Tibial nerve (tissue), 4 donors: ENCODE results near the gene TM4SF18. TPM values are rescaled to one million over a fixed set of nuclear protein-coding genes. Genes with fewer than 3 reads are reported as not detected.

Source experiments
- DNase-seq, 2 donors: peaks; one replicate each; pipeline ENCODE4 v3.0.0-alpha.2; 2019; ENCODE audit warnings: low spot score in 2 of 2
- H3K27ac ChIP-seq, 4 donors: fragments of 200-600 bp; sonication (generic) in 3 of 4; one replicate each; pipeline ENCODE4 v1.5.1; 2017 to 2019; ENCODE audit warnings: mild to moderate bottlenecking in 1 of 4
- H3K27me3 ChIP-seq, 2 donors: fragments of 200-600 bp; sonication (generic) in 1 of 2; one replicate each; pipeline versions ENCODE4 v1.5.1 to v1.6.0; 2017 to 2019
- H3K36me3 ChIP-seq, 3 donors: fragments of 200-600 bp; sonication (generic); one replicate each; pipeline ENCODE4 v1.5.1; 2018 to 2019
- H3K4me1 ChIP-seq, 4 donors: fragments of 200-600 bp; sonication (generic) in 3 of 4; one replicate each; pipeline ENCODE4 v1.5.1; 2017 to 2019
- H3K4me3 ChIP-seq, 4 donors: fragments of 200-600 bp; sonication (generic) in 3 of 4; one replicate each; pipeline ENCODE4 v1.5.1; 2017 to 2019; ENCODE audit warnings: mild to moderate bottlenecking in 1 of 4, moderate library complexity in 1 of 4
- H3K9me3 ChIP-seq, 4 donors: fragments of 200-600 bp; sonication (generic) in 3 of 4; one replicate each; pipeline ENCODE4 v1.5.1; 2017 to 2019
- CTCF ChIP-seq, 5 experiments: fragments of 200-600 bp in 3 of 5; fragments of 450-650 bp in 2 of 5; sonication (generic) in 3 of 5; IDR thresholded peaks; one replicate each; pipeline ENCODE4 v1.5.1; 2016 to 2019; ENCODE audit warnings: antibody characterized with exemption in 5 of 5, mild to moderate bottlenecking in 3 of 5, moderate library complexity in 2 of 5
- EP300 ChIP-seq, 2 donors: sonication (generic); formaldehyde crosslinking; IDR thresholded peaks; one replicate each; pipeline ENCODE4 v1.6.1; 2017; ENCODE audit warnings: antibody characterized with exemption in 2 of 2, mild to moderate bottlenecking in 1 of 2
- POLR2A ChIP-seq, 2 donors: fragments of 450-650 bp; IDR thresholded peaks; one replicate each; pipeline ENCODE4 v1.6.1; 2017; ENCODE audit warnings: antibody characterized with exemption in 2 of 2, mild to moderate bottlenecking in 2 of 2, moderate library complexity in 2 of 2
- WGBS, 2 donors: methylation state at CpG; one replicate each; pipeline ENCODE4 v1.1.5; 2018; 5-methylcytosine and 5-hydroxymethylcytosine counted together
- total RNA-seq, 4 donors: library from RNA; depleted of rRNA; stranded (reverse); fragments of >200 nt; gene quantifications; one replicate each; pipeline ENCODE4 v1.1.0, GENCODE V29; 2016

Gene TM4SF18
- total RNA-seq, 4 donors from 2014 or later = 1.5 to 12.7 (median 4.6) TPM

- H3K9me3 ChIP-seq = no peaks in the 10 kb centered on the region
- WGBS, 2 donors = 74 to 76% methylated on average over 3 of the region's 3 CpGs
- peaks cover 4 to 38% (median 8%) of the 10 kb centered on the region in 4 donors for H3K4me1 ChIP-seq
- no peaks in the 10 kb centered on the region for H3K36me3 ChIP-seq
- TF ChIP-seq POLR2A (IDR thresholded peaks at IDR 0.05) (no peak), CTCF (IDR thresholded peaks at IDR 0.05) (no peak), EP300 (IDR thresholded peaks at IDR 0.05) (peak in 1 of 2 donors; percentile 40)
- H3K27ac ChIP-seq = peak overlapping the region in 2 of 4 donors; percentile 8 to 59
- H3K27me3 ChIP-seq = no peaks in the 10 kb centered on the region
- no peak for DNase-seq
- H3K4me3 ChIP-seq = no peak overlapping the region
Observed at GRCh38 chr3:149366941-149367840, 33.8 kb upstream of the TM4SF18 start.

GRCh38 chr3:149366031-149366430, 32.6 kb upstream of the TM4SF18 start:
- no peaks in the 10 kb centered on the region for H3K36me3 ChIP-seq
- 93 to 97% methylated on average over 2 of the region's 2 CpGs for WGBS, 2 donors
- peak overlapping the region in 1 of 4 donors; percentile 4 for H3K27ac ChIP-seq
- H3K4me3 ChIP-seq = no peak overlapping the region
- DNase-seq = no peak
- TF ChIP-seq EP300 (IDR thresholded peaks at IDR 0.05) (no peak), CTCF (IDR thresholded peaks at IDR 0.05) (no peak), POLR2A (IDR thresholded peaks at IDR 0.05) (no peak)
- peaks cover under 1 to 28% (median 4%) of the 10 kb centered on the region in 4 donors for H3K4me1 ChIP-seq
- H3K27me3 ChIP-seq = no peaks in the 10 kb centered on the region
- H3K9me3 ChIP-seq = no peaks in the 10 kb centered on the region

- H3K27ac ChIP-seq = no peak overlapping the region
- no peak for TF ChIP-seq POLR2A (IDR thresholded peaks at IDR 0.05)
- no peak for TF ChIP-seq EP300 (IDR thresholded peaks at IDR 0.05)
- no peak for TF ChIP-seq CTCF (IDR thresholded peaks at IDR 0.05)
- WGBS, 2 donors = 92 to 93% methylated on average over 2 of the region's 2 CpGs
- DNase-seq = no peak
- no peaks in the 10 kb centered on the region for H3K9me3 ChIP-seq
- no peaks in the 10 kb centered on the region for H3K27me3 ChIP-seq
- H3K36me3 ChIP-seq = no peaks in the 10 kb centered on the region
- no peak overlapping the region for H3K4me3 ChIP-seq
- peaks cover 0 to 14% (median 0%) of the 10 kb centered on the region in 4 donors for H3K4me1 ChIP-seq
Observed at GRCh38 chr3:149364624-149365023, 31.2 kb upstream of the TM4SF18 start.

- Histone ChIP-seq H3K4me3 (no peak overlapping the region), H3K4me1 (no peaks in the 10 kb centered on the region), H3K9me3 (no peaks in the 10 kb centered on the region), H3K27ac (no peak overlapping the region), H3K27me3 (no peaks in the 10 kb centered on the region), H3K36me3 (no peaks in the 10 kb centered on the region)
- DNase-seq = no peak
- TF ChIP-seq CTCF (IDR thresholded peaks at IDR 0.05) (no peak), EP300 (IDR thresholded peaks at IDR 0.05) (no peak), POLR2A (IDR thresholded peaks at IDR 0.05) (no peak)
- WGBS, 2 donors = 76 to 96% methylated on average over 2 of the region's 2 CpGs
Observed at GRCh38 chr3:149363053-149363452, 29.6 kb upstream of the TM4SF18 start.

GRCh38 chr3:149362366-149362765, 28.9 kb upstream of the TM4SF18 start:
- Histone ChIP-seq H3K36me3 (no peaks in the 10 kb centered on the region), H3K4me3 (no peak overlapping the region), H3K27ac (no peak overlapping the region), H3K4me1 (no peaks in the 10 kb centered on the region), H3K27me3 (no peaks in the 10 kb centered on the region), H3K9me3 (no peaks in the 10 kb centered on the region)
- 65 to 71% methylated on average over 5 of the region's 5 CpGs for WGBS, 2 donors
- TF ChIP-seq POLR2A (IDR thresholded peaks at IDR 0.05) (no peak), CTCF (IDR thresholded peaks at IDR 0.05) (no peak), EP300 (IDR thresholded peaks at IDR 0.05) (no peak)
- no peak for DNase-seq
